Left ventricle myocardium inferior (tissue), 1 donor: ENCODE data around the gene WDR62. TPM values are rescaled to one million over a fixed set of nuclear protein-coding genes. Genes with fewer than 3 reads are reported as not detected.
"Not testable (repeated sequence)": the region's sequence is repeated elsewhere in the genome, so short reads cannot be mapped to it uniquely, and the experiment has no call there.

Source experiments
- DNase-seq: peaks from one replicate; pipeline ENCODE4 v3.0.0-alpha.2; 2020
- H3K27ac ChIP-seq: fragments of 200-600 bp; replicated peaks from 2 replicates; pipeline ENCODE4 v1.8.0; 2021
- H3K27me3 ChIP-seq: fragments of 200-600 bp; 2 replicates; pipeline ENCODE4 v1.8.0; 2021; ENCODE audit warnings: low read depth
- H3K36me3 ChIP-seq: fragments of 200-600 bp; 2 replicates; pipeline ENCODE4 v1.8.0; 2021
- H3K4me1 ChIP-seq: fragments of 200-600 bp; 2 replicates; pipeline ENCODE4 v1.8.0; 2021
- H3K4me3 ChIP-seq: fragments of 200-600 bp; 2 replicates; pipeline ENCODE4 v1.8.0; 2021; ENCODE audit warnings: mild to moderate bottlenecking, moderate library complexity
- H3K9me3 ChIP-seq: fragments of 200-600 bp; replicated peaks from 2 replicates; pipeline ENCODE4 v1.8.0; 2021
- CTCF ChIP-seq: fragments of 200-600 bp; IDR thresholded peaks from 2 replicates; pipeline ENCODE4 v1.8.0; 2021; ENCODE audit warnings: antibody characterized with exemption, mild to moderate bottlenecking, borderline replicate concordance
- intact Hi-C: fragments of 100-400 bp; cut with micrococcal nuclease; formaldehyde crosslinking; loops from one replicate; pipeline ENCODE4 v1.11.0; 2022
- total RNA-seq: library from RNA; stranded (reverse); fragmentation: NEBNext Ultra II Directional; extraction: Animal tissue kit (Norgen Biotek cat#: 25700); gene quantifications from one replicate; pipeline ENCODE4 v1.2.1, GENCODE V29; 2021
- donor health status: DM: no; HTN: yes; CAD: no; lungs with severe emphysema.

WDR62 gene
- total RNA-seq, 1 donor from 2014 or later: 17.7 TPM

- intact Hi-C loops: no loop called here
- TF ChIP-seq CTCF: no peak
- H3K4me3 ChIP-seq: no peak overlapping the region
- peaks cover 7% of the 10 kb centered on the region for H3K36me3 ChIP-seq
- H3K27ac ChIP-seq: no peak overlapping the region
- H3K27me3 ChIP-seq: peaks cover 7% of the 10 kb centered on the region
- H3K4me1 ChIP-seq: peaks cover 18% of the 10 kb centered on the region
- DNase-seq: no peak
- no peaks in the 10 kb centered on the region for H3K9me3 ChIP-seq
These were observed 24.2 kb upstream of the WDR62 start for GRCh38 chr19:36030264-36031148.

- peaks cover 7% of the 10 kb centered on the region for H3K27me3 ChIP-seq
- TF ChIP-seq CTCF: no peak
- H3K4me3 ChIP-seq: no peak overlapping the region
- peaks cover 7% of the 10 kb centered on the region for H3K36me3 ChIP-seq
- no peak overlapping the region for H3K27ac ChIP-seq
- peaks cover 18% of the 10 kb centered on the region for H3K4me1 ChIP-seq
- intact Hi-C loops: no loop called here
- no peaks in the 10 kb centered on the region for H3K9me3 ChIP-seq
- DNase-seq: no peak
These were observed 23.4 kb upstream of the WDR62 start for GRCh38 chr19:36031308-36031707.

GRCh38 chr19:36032251-36033104, 22.2 kb upstream of the WDR62 start, which contains the start of gene CLIP3:
Gene CLIP3 (minus strand): TSS chr19:36032873. CDS start chr19:36032357, 516 bp downstream.
- peaks cover 7% of the 10 kb centered on the region for H3K27me3 ChIP-seq
- peak within 1 kb of the TSS; percentile 39 for H3K27ac ChIP-seq
- H3K36me3 ChIP-seq: no peaks in the 10 kb centered on the region
- no peaks in the 10 kb centered on the region for H3K9me3 ChIP-seq
- DNase-seq: peak; percentile 69
- intact Hi-C loops: no loop called here
- H3K4me1 ChIP-seq: peaks cover 18% of the 10 kb centered on the region
- H3K4me3 ChIP-seq: peak within 1 kb of the TSS; percentile 69
- no peak for TF ChIP-seq CTCF

- intact Hi-C loops: no loop called here
- Histone ChIP-seq H3K27me3 (no peaks in the 10 kb centered on the region), H3K27ac (no peak overlapping the region)
These were observed 14.2 kb upstream of the WDR62 start for GRCh38 chr19:36040495-36040894.

GRCh38 chr19:36041092-36041491, 13.6 kb upstream of the WDR62 start:
- peaks cover 14% of the 10 kb centered on the region for H3K36me3 ChIP-seq
- H3K27me3 ChIP-seq, DNase-seq, H3K9me3 ChIP-seq, H3K4me1 ChIP-seq, H3K4me3 ChIP-seq, intact Hi-C loops, H3K27ac ChIP-seq: not testable (repeated sequence)

More at GRCh38 chr19:36040495-36040894, 14.2 kb upstream of the WDR62 start:
- no peak overlapping the region for H3K4me3 ChIP-seq
- peaks cover 14% of the 10 kb centered on the region for H3K36me3 ChIP-seq
- TF ChIP-seq CTCF: no peak
- no peaks in the 10 kb centered on the region for H3K9me3 ChIP-seq
- peaks cover 5% of the 10 kb centered on the region for H3K4me1 ChIP-seq
- DNase-seq: no peak
